OCI-LY3 (cell line): ENCODE results near the gene CDH4.

Experiments
- H2AFZ ChIP-seq: fragments of 200-600, 300-600 bp; shearing (Covaris generic); 2 replicates; pipeline ENCODE4 v1.6.0; 2014; ENCODE audit warnings: antibody characterized with exemption, low read depth, low read length
- H3K27ac ChIP-seq: fragments of 200-600, 300-600 bp; sonication (generic); 2 replicates; pipeline ENCODE4 v1.5.1; 2014; ENCODE audit warnings: mild to moderate bottlenecking, low read length, moderate library complexity, mixed read lengths
- H3K27me3 ChIP-seq: fragments of 200-600, 300-600 bp; sonication (generic); 2 replicates; pipeline ENCODE4 v1.6.1; 2014; ENCODE audit warnings: low read depth, low read length, mixed read lengths
- H3K36me3 ChIP-seq: fragments of 200-600, 300-600 bp; sonication (generic); replicated peaks from 2 replicates; pipeline ENCODE3; 2014; ENCODE audit warnings: low read depth, low read length, mixed read lengths
- H3K4me1 ChIP-seq: fragments of 300-600, 200-600 bp; sonication (generic); 2 replicates; pipeline ENCODE4 v1.6.1; 2014; ENCODE audit warnings: low read length, mixed read lengths
- H3K4me2 ChIP-seq: fragments of 200-600, 300-600 bp; sonication (generic); 2 replicates; pipeline ENCODE4 v1.6.1; 2014; ENCODE audit warnings: low read length, mixed read lengths
- H3K4me3 ChIP-seq: fragments of 300-600, 200-600 bp; sonication (generic); 2 replicates; pipeline ENCODE4 v1.5.1; 2014; ENCODE audit warnings: antibody characterized with exemption, mild to moderate bottlenecking, low read length, moderate library complexity
- H3K79me2 ChIP-seq: fragments of 300-600, 200-600 bp; shearing (Covaris generic); 2 replicates; pipeline ENCODE4 v1.6.1; 2014; ENCODE audit warnings: mild to moderate bottlenecking, low read length, mixed read lengths
- H3K9ac ChIP-seq: fragments of 300-600, 200-600 bp; shearing (Covaris generic); 2 replicates; pipeline ENCODE4 v1.6.0; 2014; ENCODE audit warnings: mild to moderate bottlenecking, low read length, moderate library complexity
- H3K9me3 ChIP-seq: fragments of 200-600, 300-600 bp; shearing (Covaris generic); 2 replicates; pipeline ENCODE4 v1.6.1; 2014; ENCODE audit warnings: low read length, mixed read lengths; ENCODE audit not compliant: insufficient read depth
- H4K20me1 ChIP-seq: fragments of 200-600, 300-600 bp; sonication (generic); 2 replicates; pipeline ENCODE4 v1.6.1; 2016; ENCODE audit warnings: low read length, mixed read lengths; ENCODE audit not compliant: insufficient read depth
- EZH2phosphoT487 ChIP-seq: fragments of 200-600 bp; shearing (Covaris generic); IDR thresholded peaks from 2 replicates; pipeline ENCODE4 v1.6.1; 2018; ENCODE audit warnings: antibody characterized with exemption, mixed run types, low read depth
- TF ChIP-seq, protein P1 (sequence below): fragments of 200-600, 300-600 bp; sonication (generic); IDR thresholded peaks from 2 replicates; pipeline ENCODE4 v1.5.1; 2014; ENCODE audit warnings: antibody characterized with exemption, low read length, low read depth

CDH4 gene

DNA sequence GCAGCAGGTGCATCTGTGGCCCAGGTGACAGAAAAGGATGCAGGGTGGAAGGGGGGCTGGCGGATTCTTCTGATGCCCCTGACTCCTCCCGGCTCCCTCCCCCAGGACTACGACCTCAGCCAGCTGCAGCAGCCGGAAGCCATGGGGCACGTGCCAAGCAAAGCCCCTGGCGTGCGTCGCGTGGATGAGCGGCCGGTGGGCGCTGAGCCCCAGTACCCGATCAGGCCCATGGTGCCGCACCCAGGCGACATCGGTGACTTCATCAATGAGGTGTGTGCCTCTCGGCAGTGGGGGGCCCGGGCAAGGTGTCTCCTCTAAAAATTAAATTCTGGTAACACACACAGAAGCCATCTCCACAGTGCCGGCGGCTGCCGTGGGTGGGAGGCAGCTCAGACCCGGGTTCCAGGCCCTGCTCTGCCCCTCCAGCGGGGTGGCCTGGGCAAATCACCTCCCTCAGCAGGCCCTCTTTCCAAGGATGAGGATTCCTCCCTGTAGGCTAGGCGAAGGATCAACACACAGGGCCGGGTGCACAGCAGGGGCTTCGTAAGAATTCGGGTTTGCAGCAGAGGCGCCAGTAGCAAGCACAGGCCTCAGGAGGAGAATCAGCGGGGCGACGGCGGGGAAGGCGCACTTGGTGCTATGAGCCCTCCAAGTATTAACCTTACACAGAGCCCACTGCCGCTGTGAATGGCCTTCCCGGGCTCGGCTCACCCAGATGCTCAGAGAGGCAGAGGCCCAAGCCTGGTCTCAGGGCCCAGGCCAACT is 682.1 kb downstream of the CDH4 start:
- Histone ChIP-seq H3K27me3 (no peaks in the 10 kb centered on the region), H3K27ac (no peak overlapping the region), H3K79me2 (no peaks in the 10 kb centered on the region), H3K4me3 (no peak overlapping the region), H3K4me2 (no peak overlapping the region), H3K9ac (no peak overlapping the region), H4K20me1 (no peaks in the 10 kb centered on the region), H3K36me3 (no peaks in the 10 kb centered on the region), H2AFZ (no peak overlapping the region), H3K9me3 (no peaks in the 10 kb centered on the region), H3K4me1 (no peaks in the 10 kb centered on the region)
- no peak for TF ChIP-seq EZH2phosphoT487
- TF ChIP-seq, protein P1, sequence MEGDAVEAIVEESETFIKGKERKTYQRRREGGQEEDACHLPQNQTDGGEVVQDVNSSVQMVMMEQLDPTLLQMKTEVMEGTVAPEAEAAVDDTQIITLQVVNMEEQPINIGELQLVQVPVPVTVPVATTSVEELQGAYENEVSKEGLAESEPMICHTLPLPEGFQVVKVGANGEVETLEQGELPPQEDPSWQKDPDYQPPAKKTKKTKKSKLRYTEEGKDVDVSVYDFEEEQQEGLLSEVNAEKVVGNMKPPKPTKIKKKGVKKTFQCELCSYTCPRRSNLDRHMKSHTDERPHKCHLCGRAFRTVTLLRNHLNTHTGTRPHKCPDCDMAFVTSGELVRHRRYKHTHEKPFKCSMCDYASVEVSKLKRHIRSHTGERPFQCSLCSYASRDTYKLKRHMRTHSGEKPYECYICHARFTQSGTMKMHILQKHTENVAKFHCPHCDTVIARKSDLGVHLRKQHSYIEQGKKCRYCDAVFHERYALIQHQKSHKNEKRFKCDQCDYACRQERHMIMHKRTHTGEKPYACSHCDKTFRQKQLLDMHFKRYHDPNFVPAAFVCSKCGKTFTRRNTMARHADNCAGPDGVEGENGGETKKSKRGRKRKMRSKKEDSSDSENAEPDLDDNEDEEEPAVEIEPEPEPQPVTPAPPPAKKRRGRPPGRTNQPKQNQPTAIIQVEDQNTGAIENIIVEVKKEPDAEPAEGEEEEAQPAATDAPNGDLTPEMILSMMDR, result no peak

DNA sequence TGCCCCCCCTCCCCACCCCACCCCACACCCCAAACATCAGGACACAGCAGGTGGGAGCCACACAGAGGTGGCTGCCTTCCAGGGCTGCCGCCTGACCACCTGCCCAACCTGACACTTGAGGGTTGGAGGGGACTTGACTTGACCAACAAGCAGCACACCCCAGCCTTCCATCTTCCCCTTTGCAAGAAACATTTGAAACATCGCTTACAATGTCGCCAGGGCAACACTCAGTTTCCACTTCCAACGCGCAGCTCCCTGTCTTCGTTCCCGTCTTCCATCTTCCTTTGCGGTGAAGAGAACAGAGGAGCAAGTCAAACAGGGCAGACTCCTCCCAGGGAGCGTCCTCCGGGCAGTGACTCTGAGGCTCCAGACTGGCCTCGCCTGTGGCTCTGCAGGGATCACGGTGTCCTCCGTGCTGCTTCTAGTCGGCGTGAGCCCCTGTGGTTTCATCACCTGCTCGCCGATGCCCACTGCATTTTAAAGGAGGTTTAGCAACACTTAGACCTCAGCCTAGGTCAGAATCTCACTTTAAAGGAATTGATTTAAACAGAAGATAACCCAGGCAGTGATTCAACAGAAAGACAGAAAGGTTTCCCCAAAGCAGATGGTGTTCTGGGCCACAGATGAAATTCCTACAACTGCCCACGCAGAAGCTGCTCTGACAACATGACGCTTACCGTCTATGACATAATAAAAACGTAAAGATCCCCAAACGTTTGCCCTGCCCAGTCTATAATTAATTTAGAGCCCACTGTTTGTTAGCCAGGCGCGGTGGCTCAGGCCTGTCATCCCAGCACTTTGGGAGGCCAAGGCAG is 682.9 kb downstream of the CDH4 start:
- TF ChIP-seq EZH2phosphoT487, result no peak
- TF ChIP-seq, protein P1, result no peak
- no peaks in the 10 kb centered on the region for H3K79me2 ChIP-seq
- no peak overlapping the region for H3K4me3 ChIP-seq
- no peak overlapping the region for H3K9ac ChIP-seq
- no peaks in the 10 kb centered on the region for H4K20me1 ChIP-seq
- no peaks in the 10 kb centered on the region for H3K27me3 ChIP-seq
- no peak overlapping the region for H2AFZ ChIP-seq
- H3K4me1 ChIP-seq, result no peaks in the 10 kb centered on the region
- no peak overlapping the region for H3K4me2 ChIP-seq
- no peaks in the 10 kb centered on the region for H3K9me3 ChIP-seq
- no peaks in the 10 kb centered on the region for H3K36me3 ChIP-seq
- H3K27ac ChIP-seq, result no peak overlapping the region

GRCh38 chr20:61935926-61936700 is 684.1 kb downstream of the CDH4 start:
- TF ChIP-seq EZH2phosphoT487, result no peak
- TF ChIP-seq, protein P1, result no peak
- Histone ChIP-seq H3K4me2 (no peak overlapping the region), H3K9me3 (no peaks in the 10 kb centered on the region), H3K27me3 (no peaks in the 10 kb centered on the region), H3K4me1 (no peaks in the 10 kb centered on the region), H3K79me2 (no peaks in the 10 kb centered on the region), H2AFZ (no peak overlapping the region), H3K27ac (no peak overlapping the region), H3K36me3 (no peaks in the 10 kb centered on the region), H4K20me1 (no peaks in the 10 kb centered on the region), H3K4me3 (no peak overlapping the region), H3K9ac (no peak overlapping the region)
